Natural killer cell (primary cell): ENCODE measurements around the gene GNRH2. TPM values are rescaled to one million over a fixed set of nuclear protein-coding genes. Genes with fewer than 3 reads are reported as not detected.

Experiments
- ATAC-seq, 3 donors: fragments of 150-1000 bp in 2 of 3; fragments of 200-7000 bp in 1 of 3; cut with Tn5 transposase; 1 replicate in 1 of 3; 2 replicates in 2 of 3; pipeline ENCODE4 v1.10.0; 2021; ENCODE audit warnings: mild to moderate bottlenecking in 2 of 3, moderate library complexity in 2 of 3
- DNase-seq, 2 donors: peaks; one replicate each; pipeline versions ENCODE4 v3.0.0 to v3.0.0-alpha.2; 2013 to 2021; ENCODE audit warnings: mixed read lengths in 1 of 2
- H3K27ac ChIP-seq: one replicate; pipeline ENCODE4 v1.5.1; 2013; ENCODE audit warnings: mild to moderate bottlenecking, low read length
- H3K27me3 ChIP-seq: one replicate; pipeline ENCODE4 v1.6.1; 2013; ENCODE audit warnings: low read length; ENCODE audit not compliant: control insufficient read depth, insufficient read depth
- H3K36me3 ChIP-seq: one replicate; pipeline ENCODE4 v1.6.1; 2013; ENCODE audit warnings: low read length; ENCODE audit not compliant: control insufficient read depth, insufficient read depth
- H3K4me1 ChIP-seq: one replicate; pipeline ENCODE4 v1.6.1; 2013; ENCODE audit warnings: low read length; ENCODE audit not compliant: control insufficient read depth, insufficient read depth
- H3K4me3 ChIP-seq: one replicate; pipeline ENCODE4 v1.5.1; 2013; ENCODE audit warnings: low read length
- H3K9me3 ChIP-seq: one replicate; pipeline ENCODE4 v1.6.1; 2013; ENCODE audit warnings: low read length; ENCODE audit not compliant: control insufficient read depth, insufficient read depth
- H3K27ac Mint-ChIP-seq, 2 donors: one replicate each; pipeline ENCODE4 v1.8.0; 2022; ENCODE audit warnings: mild to moderate bottlenecking in 2 of 2, mixed read lengths in 2 of 2, moderate library complexity in 1 of 2
- H3K27me3 Mint-ChIP-seq, 2 donors: one replicate each; pipeline ENCODE4 v1.8.0; 2022; ENCODE audit warnings: low read depth in 2 of 2, mixed read lengths in 2 of 2
- H3K36me3 Mint-ChIP-seq: one replicate; pipeline ENCODE4 v1.8.0; 2022; ENCODE audit warnings: mixed read lengths
- H3K4me1 Mint-ChIP-seq, 2 donors: one replicate each; pipeline ENCODE4 v1.8.0; 2022; ENCODE audit warnings: mixed read lengths in 2 of 2
- H3K4me3 Mint-ChIP-seq: one replicate; pipeline ENCODE4 v1.8.0; 2022; ENCODE audit warnings: mild to moderate bottlenecking, moderate library complexity, mixed read lengths
- H3K9me3 Mint-ChIP-seq, 2 donors: one replicate each; pipeline ENCODE4 v1.8.0; 2022; ENCODE audit warnings: mixed read lengths in 2 of 2
- CTCF ChIP-seq: fragments of 200-600 bp; IDR thresholded peaks from one replicate; pipeline ENCODE4 v1.8.0; 2022; ENCODE audit warnings: antibody characterized with exemption
- WGBS: methylation state at CpG from one replicate; pipeline ENCODE4 v1.1.7; 2013; ENCODE audit warnings: missing lambda C conversion rate; ENCODE audit not compliant: insufficient coverage; 5-methylcytosine and 5-hydroxymethylcytosine counted together
- intact Hi-C: fragments of 100-400 bp; cut with micrococcal nuclease; formaldehyde crosslinking; loops from one replicate; pipeline ENCODE4 v1.14.2; 2022
- total RNA-seq, 4 donors: library from RNA; stranded (reverse); fragments of 120-200 nt in 1 of 4; gene quantifications; one replicate each; pipeline versions ENCODE4 v1.2.3 to v1.2.4, GENCODE V29; 2013 to 2022

Gene GNRH2
- total RNA-seq, 3 donors from 2014 or later (not counting 1 experiment from before 2014, with no cell fraction given), result 0.49 to 1.2 (median 0.68) TPM

- WGBS, result 52% methylated on average over 39 of the region's 39 CpGs
- DNase-seq, result no peak
Observed at GRCh38 chr20:3046677-3047462, 3.4 kb downstream of the GNRH2 start.

GRCh38 chr20:3047486-3048419 is 4.3 kb downstream of the GNRH2 start:
- intact Hi-C loops, result no loop called here
- Histone ChIP-seq H3K36me3 (peaks cover 17% of the 10 kb centered on the region), H3K27ac (no peak overlapping the region), H3K27me3 (no peaks in the 10 kb centered on the region), H3K4me3 (no peak overlapping the region), H3K9me3 (no peaks in the 10 kb centered on the region), H3K4me1 (peaks cover 22% of the 10 kb centered on the region)
- Mint-ChIP-seq H3K27ac (no peak overlapping the region), H3K4me1 (peaks cover 13 to 26% of the 10 kb centered on the region in 2 donors), H3K27me3 (no peaks in the 10 kb centered on the region), H3K9me3 (no peaks in the 10 kb centered on the region), H3K36me3 (no peaks in the 10 kb centered on the region), H3K4me3 (peak overlapping the region; percentile 60)
- DNase-seq (no peak), ATAC-seq (no peak)
- WGBS, result 96% methylated on average over 13 of the region's 14 CpGs
- TF ChIP-seq CTCF, result no peak

More at GRCh38 chr20:3046677-3047462, 3.4 kb downstream of the GNRH2 start:
- ATAC-seq, result no peak
- no peaks in the 10 kb centered on the region for H3K27me3 ChIP-seq
- Mint-ChIP-seq H3K36me3 (no peaks in the 10 kb centered on the region), H3K27ac (peak overlapping the region in 1 of 2 donors; percentile 86), H3K27me3 (no peaks in the 10 kb centered on the region), H3K9me3 (no peaks in the 10 kb centered on the region), H3K4me3 (peak overlapping the region; percentile 87), H3K4me1 (peaks cover 13 to 26% of the 10 kb centered on the region in 2 donors)
- no peak for TF ChIP-seq CTCF
- peak overlapping the region; percentile 63 for H3K4me3 ChIP-seq
- H3K4me1 ChIP-seq, result peaks cover 22% of the 10 kb centered on the region
- intact Hi-C loops, result no loop called here
- peaks cover 17% of the 10 kb centered on the region for H3K36me3 ChIP-seq
- no peak overlapping the region for H3K27ac ChIP-seq
- H3K9me3 ChIP-seq, result no peaks in the 10 kb centered on the region

GRCh38 chr20:3051385-3052019 is 8.1 kb downstream of the GNRH2 start:
- no peak overlapping the region for H3K4me3 ChIP-seq
- peaks cover 12% of the 10 kb centered on the region for H3K4me1 ChIP-seq
- ATAC-seq, result no peak
- H3K27me3 ChIP-seq, result no peaks in the 10 kb centered on the region
- Mint-ChIP-seq H3K27ac (no peak overlapping the region), H3K4me3 (no peak overlapping the region), H3K4me1 (peaks cover 6 to 12% of the 10 kb centered on the region in 2 donors), H3K36me3 (no peaks in the 10 kb centered on the region), H3K9me3 (no peaks in the 10 kb centered on the region), H3K27me3 (no peaks in the 10 kb centered on the region)
- no peak for DNase-seq
- no peak overlapping the region for H3K27ac ChIP-seq
- WGBS, result 88% methylated on average over 6 of the region's 7 CpGs
- no peaks in the 10 kb centered on the region for H3K9me3 ChIP-seq
- TF ChIP-seq CTCF, result no peak
- intact Hi-C loops, result loop anchor here (5.0 kb wide), 1 partner anchor 106 kb away; the partner anchor contains the start of genes FASTKD5 and UBOX5
- H3K36me3 ChIP-seq, result peaks cover 17% of the 10 kb centered on the region
